K562 (cell line): ENCODE data around the gene TRMT1. TPM values are rescaled to one million over a fixed set of nuclear protein-coding genes. Genes with fewer than 3 reads are reported as not detected.

Experiments used
- BRCA1 ChIP-seq, 2 experiments: fragments of 450-650 bp in 1 of 2; sonication (generic) in 1 of 2; formaldehyde crosslinking in 1 of 2; IDR thresholded peaks; 2 replicates each; pipeline versions ENCODE4 v1.5.0 to v1.6.1; 2017 to 2020; ENCODE audit warnings: mild to moderate bottlenecking in 1 of 2, missing genetic modification reagents in 1 of 2
- CBX1 ChIP-seq: sonication (generic); IDR thresholded peaks from 2 replicates; pipeline ENCODE4 v1.6.1; 2016; ENCODE audit warnings: antibody characterized with exemption, low read depth, mild to moderate bottlenecking
- EP400 ChIP-seq: fragments of 450-650 bp; IDR thresholded peaks from 2 replicates; pipeline ENCODE4 v1.6.1; 2017; ENCODE audit warnings: antibody characterized with exemption, mild to moderate bottlenecking, moderate library complexity
- NCOA6 ChIP-seq: fragments of 450-650 bp; IDR thresholded peaks from 2 replicates; pipeline ENCODE4 v1.6.1; 2017; ENCODE audit warnings: mild to moderate bottlenecking
- NFIC ChIP-seq: fragments of 450-650 bp; IDR thresholded peaks from 2 replicates; pipeline ENCODE4 v1.6.1; 2017; ENCODE audit warnings: mild to moderate bottlenecking, inconsistent platforms
- PTTG1 ChIP-seq: fragments of 450-650 bp; IDR thresholded peaks from 2 replicates; pipeline ENCODE4 v1.6.1; 2016; ENCODE audit warnings: low read depth, mild to moderate bottlenecking, missing genetic modification characterization, missing compliant biosample characterization
- RBM15 ChIP-seq: fragments of 200-400 bp; formaldehyde crosslinking; IDR thresholded peaks from 2 replicates; pipeline ENCODE4 v1.6.1; 2018; ENCODE audit warnings: mild to moderate bottlenecking, low read length, moderate library complexity; ENCODE audit not compliant: insufficient read depth
- SMAD4 ChIP-seq: fragments of 250-450 bp; sonication (Bioruptor Pico); conservative IDR thresholded peaks from 2 replicates; pipeline ENCODE4 v1.8.0; 2021; ENCODE audit warnings: inconsistent platforms, mild to moderate bottlenecking, moderate library complexity
- SMARCA4 ChIP-seq: fragments of 450-650 bp; IDR thresholded peaks from 2 replicates; pipeline ENCODE4 v1.6.1; 2016
- ZC3H11A ChIP-seq: IDR thresholded peaks from 2 replicates; pipeline ENCODE4 v1.6.1; 2012; ENCODE audit warnings: low read depth, low read length, improper control_type of control experiment
- ZNF124 ChIP-seq: sonication (generic); formaldehyde crosslinking; IDR thresholded peaks from 2 replicates; pipeline ENCODE4 v1.8.1; 2022; ENCODE audit warnings: missing genetic modification reagents
- ZNF175 ChIP-seq: fragments of 200-800 bp; sonication (Bioruptor generic); IDR thresholded peaks from 2 replicates; pipeline ENCODE4 v1.6.1; 2016; ENCODE audit warnings: low read depth, mild to moderate bottlenecking, missing genetic modification characterization, missing compliant biosample characterization
- ZNF583 ChIP-seq: fragments of 250-450 bp; sonication (Bioruptor Pico); IDR thresholded peaks from 2 replicates; pipeline ENCODE4 v1.4.0; 2020
- polyA plus RNA-seq, 8 experiments: library from polyadenylated mRNA; depleted of rRNA in 4 of 8; stranded (reverse) in 5 of 8; unstranded in 3 of 8; fragments of >200 nt; fragmentation: Nextera tagmentation in 2 of 8; fragmentation: Illumina TruSeq in 1 of 8; extraction: Ambion mirVana in 2 of 8; extraction: Trizol in 1 of 8; gene quantifications; 2 replicates each; pipeline versions ENCODE4 v1.2.1 to v1.2.3, GENCODE V29; 2011 to 2014; ENCODE audit warnings: inconsistent platforms in 1 of 8, missing spikeins in 1 of 8
- total RNA-seq, 7 experiments: library from RNA; depleted of rRNA in 6 of 7; stranded (reverse); fragments of >200 nt in 6 of 7; fragmentation: Illumina TruSeq in 2 of 7; extraction: Trizol in 2 of 7; gene quantifications; 2 replicates each; pipeline versions ENCODE4 v1.2.1 to v1.2.3, GENCODE V29; 2011 to 2021; ENCODE audit warnings: low replicate concordance in 1 of 7
- TF ChIP-seq, protein P1 (sequence below): fragments of 250-450 bp; sonication (Bioruptor Pico); IDR thresholded peaks from 2 replicates; pipeline ENCODE4 v1.5.1; 2021; ENCODE audit warnings: mild to moderate bottlenecking
- TF ChIP-seq, protein P2 (sequence below): fragments of 250-450 bp; sonication (Bioruptor Pico); IDR thresholded peaks from 2 replicates; pipeline ENCODE4 v1.4.0; 2020; ENCODE audit warnings: borderline replicate concordance
- TF ChIP-seq, protein P3 (sequence below): sonication (generic); formaldehyde crosslinking; IDR thresholded peaks from 2 replicates; pipeline ENCODE4 v1.9.0; 2022; ENCODE audit warnings: mild to moderate bottlenecking, missing genetic modification reagents
- TF ChIP-seq, protein P4 (sequence below): fragments of 200-800 bp; sonication (Bioruptor generic); IDR thresholded peaks from 2 replicates; pipeline ENCODE4 v1.6.1; 2016; ENCODE audit warnings: missing genetic modification characterization, missing compliant biosample characterization
- TF ChIP-seq, protein P5 (sequence below): fragments of 250-450 bp; sonication (Bioruptor Pico); IDR thresholded peaks from 2 replicates; pipeline ENCODE4 v1.9.0; 2021; ENCODE audit warnings: mild to moderate bottlenecking
- TF ChIP-seq, protein P6 (sequence below): fragments of 250-450 bp; sonication (Bioruptor Pico); IDR thresholded peaks from 2 replicates; pipeline ENCODE4 v1.8.0; 2021; ENCODE audit warnings: moderate library complexity, mild to moderate bottlenecking, inconsistent platforms

TRMT1 gene
- total and polyA plus RNA-seq, 9 of the 15 experiments (the other 6 are each of a cell fraction or from before 2014, with no cell fraction given): 5.8 to 158 (median 54.3) TPM

DNA sequence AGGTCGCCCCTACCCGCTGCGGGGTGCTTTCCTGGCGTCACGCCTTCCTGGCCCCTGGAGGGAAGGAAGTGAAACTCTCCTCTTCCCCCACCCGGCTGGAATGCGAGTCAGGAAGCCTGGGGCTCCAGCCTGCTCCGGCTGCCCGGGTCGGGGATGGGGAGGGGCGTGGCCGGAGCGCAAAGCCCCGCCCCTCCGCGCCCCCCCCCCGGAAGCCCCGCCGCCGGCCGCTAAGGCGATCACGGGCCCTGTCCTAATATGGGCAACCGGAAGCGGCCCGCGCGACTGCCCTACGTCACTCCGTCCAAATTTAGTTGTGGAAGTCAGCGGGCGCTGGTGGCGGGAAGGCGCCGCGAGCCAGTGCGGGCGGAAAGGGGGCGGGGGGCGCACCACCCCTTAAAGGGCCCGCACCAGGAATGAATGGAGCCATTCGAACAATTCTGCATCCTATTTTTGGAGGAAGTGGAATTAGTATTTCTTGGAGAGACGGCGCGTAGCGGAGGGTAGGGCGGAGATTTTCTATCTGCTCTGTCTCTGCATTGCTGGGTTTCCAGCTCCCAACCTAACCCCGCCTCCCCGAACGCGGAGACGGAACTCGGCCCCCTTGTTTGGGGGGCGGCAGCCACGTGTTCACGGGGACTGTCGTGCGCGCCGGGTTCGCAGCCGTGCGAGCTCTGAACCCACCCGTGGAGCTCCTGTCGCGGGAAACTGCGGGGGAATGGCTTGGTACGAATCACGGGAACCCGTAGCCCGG lies 35.2 kb upstream of the TRMT1 start (continued):
- peak; percentile 34 for TF ChIP-seq NFIC
- TF ChIP-seq, protein P1, sequence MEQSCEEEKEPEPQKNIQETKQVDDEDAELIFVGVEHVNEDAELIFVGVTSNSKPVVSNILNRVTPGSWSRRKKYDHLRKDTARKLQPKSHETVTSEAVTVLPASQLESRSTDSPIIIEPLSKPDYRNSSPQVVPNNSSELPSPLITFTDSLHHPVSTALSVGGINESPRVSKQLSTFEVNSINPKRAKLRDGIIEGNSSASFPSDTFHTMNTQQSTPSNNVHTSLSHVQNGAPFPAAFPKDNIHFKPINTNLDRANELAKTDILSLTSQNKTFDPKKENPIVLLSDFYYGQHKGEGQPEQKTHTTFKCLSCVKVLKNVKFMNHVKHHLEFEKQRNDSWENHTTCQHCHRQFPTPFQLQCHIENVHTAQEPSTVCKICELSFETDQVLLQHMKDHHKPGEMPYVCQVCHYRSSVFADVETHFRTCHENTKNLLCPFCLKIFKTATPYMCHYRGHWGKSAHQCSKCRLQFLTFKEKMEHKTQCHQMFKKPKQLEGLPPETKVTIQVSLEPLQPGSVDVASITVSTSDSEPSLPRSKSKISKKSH (CRISPR knock-in tag): no peak
- TF ChIP-seq ZNF124 (CRISPR knock-in tag): no peak
- TF ChIP-seq, protein P2, sequence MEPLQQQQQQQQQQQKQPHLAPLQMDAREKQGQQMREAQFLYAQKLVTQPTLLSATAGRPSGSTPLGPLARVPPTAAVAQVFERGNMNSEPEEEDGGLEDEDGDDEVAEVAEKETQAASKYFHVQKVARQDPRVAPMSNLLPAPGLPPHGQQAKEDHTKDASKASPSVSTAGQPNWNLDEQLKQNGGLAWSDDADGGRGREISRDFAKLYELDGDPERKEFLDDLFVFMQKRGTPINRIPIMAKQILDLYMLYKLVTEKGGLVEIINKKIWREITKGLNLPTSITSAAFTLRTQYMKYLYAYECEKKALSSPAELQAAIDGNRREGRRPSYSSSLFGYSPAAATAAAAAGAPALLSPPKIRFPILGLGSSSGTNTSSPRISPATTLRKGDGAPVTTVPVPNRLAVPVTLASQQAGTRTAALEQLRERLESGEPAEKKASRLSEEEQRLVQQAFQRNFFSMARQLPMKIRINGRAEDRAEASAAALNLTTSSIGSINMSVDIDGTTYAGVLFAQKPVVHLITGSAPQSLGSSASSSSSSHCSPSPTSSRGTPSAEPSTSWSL: no peak
- TF ChIP-seq BRCA1 (IDR thresholded peaks at IDR 0.05): no peak
- TF ChIP-seq BRCA1 (CRISPR knock-in tag; IDR thresholded peaks at IDR 0.05): no peak
- TF ChIP-seq, protein P3, sequence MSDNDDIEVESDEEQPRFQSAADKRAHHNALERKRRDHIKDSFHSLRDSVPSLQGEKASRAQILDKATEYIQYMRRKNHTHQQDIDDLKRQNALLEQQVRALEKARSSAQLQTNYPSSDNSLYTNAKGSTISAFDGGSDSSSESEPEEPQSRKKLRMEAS (CRISPR knock-in tag): peak; percentile 84
- peak; percentile 91 for TF ChIP-seq EP400
- TF ChIP-seq, protein P4, sequence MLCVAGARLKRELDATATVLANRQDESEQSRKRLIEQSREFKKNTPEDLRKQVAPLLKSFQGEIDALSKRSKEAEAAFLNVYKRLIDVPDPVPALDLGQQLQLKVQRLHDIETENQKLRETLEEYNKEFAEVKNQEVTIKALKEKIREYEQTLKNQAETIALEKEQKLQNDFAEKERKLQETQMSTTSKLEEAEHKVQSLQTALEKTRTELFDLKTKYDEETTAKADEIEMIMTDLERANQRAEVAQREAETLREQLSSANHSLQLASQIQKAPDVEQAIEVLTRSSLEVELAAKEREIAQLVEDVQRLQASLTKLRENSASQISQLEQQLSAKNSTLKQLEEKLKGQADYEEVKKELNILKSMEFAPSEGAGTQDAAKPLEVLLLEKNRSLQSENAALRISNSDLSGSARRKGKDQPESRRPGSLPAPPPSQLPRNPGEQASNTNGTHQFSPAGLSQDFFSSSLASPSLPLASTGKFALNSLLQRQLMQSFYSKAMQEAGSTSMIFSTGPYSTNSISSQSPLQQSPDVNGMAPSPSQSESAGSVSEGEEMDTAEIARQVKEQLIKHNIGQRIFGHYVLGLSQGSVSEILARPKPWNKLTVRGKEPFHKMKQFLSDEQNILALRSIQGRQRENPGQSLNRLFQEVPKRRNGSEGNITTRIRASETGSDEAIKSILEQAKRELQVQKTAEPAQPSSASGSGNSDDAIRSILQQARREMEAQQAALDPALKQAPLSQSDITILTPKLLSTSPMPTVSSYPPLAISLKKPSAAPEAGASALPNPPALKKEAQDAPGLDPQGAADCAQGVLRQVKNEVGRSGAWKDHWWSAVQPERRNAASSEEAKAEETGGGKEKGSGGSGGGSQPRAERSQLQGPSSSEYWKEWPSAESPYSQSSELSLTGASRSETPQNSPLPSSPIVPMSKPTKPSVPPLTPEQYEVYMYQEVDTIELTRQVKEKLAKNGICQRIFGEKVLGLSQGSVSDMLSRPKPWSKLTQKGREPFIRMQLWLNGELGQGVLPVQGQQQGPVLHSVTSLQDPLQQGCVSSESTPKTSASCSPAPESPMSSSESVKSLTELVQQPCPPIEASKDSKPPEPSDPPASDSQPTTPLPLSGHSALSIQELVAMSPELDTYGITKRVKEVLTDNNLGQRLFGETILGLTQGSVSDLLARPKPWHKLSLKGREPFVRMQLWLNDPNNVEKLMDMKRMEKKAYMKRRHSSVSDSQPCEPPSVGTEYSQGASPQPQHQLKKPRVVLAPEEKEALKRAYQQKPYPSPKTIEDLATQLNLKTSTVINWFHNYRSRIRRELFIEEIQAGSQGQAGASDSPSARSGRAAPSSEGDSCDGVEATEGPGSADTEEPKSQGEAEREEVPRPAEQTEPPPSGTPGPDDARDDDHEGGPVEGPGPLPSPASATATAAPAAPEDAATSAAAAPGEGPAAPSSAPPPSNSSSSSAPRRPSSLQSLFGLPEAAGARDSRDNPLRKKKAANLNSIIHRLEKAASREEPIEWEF (CRISPR knock-in tag): no peak
- no peak for TF ChIP-seq SMARCA4
- TF ChIP-seq NCOA6: no peak
- TF ChIP-seq, protein P5, sequence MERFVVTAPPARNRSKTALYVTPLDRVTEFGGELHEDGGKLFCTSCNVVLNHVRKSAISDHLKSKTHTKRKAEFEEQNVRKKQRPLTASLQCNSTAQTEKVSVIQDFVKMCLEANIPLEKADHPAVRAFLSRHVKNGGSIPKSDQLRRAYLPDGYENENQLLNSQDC (CRISPR knock-in tag): peak; percentile 79; the same call in 1 of the 2 replicates
- TF ChIP-seq RBM15: no peak
- no peak for TF ChIP-seq PTTG1 (tag)
- TF ChIP-seq ZNF175 (CRISPR knock-in tag): no peak
- no peak for TF ChIP-seq ZNF583 (CRISPR knock-in tag)
- peak; percentile 86 for TF ChIP-seq SMAD4
- TF ChIP-seq, protein P6, sequence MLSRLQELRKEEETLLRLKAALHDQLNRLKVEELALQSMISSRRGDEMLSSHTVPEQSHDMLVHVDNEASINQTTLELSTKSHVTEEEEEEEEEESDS (CRISPR knock-in tag): no peak
- TF ChIP-seq ZC3H11A: no peak
- TF ChIP-seq CBX1: 0 out of 2 replicates have a peak, but pooled peaks have one; percentile 28
